CD14-positive monocyte (primary cell): ENCODE measurements around the gene INIP. TPM values are rescaled to one million over a fixed set of nuclear protein-coding genes. Genes with fewer than 3 reads are reported as not detected.
A peak's percentile ranks its signal among the peaks of the same experiment; 100 is the strongest.

Source experiments
- DNase-seq, 3 donors: peaks; one replicate each; pipeline ENCODE4 v3.0.0-alpha.2; 2011 to 2022
- H2AFZ ChIP-seq: 2 replicates; pipeline ENCODE4 v1.6.0; 2012; ENCODE audit warnings: mild to moderate bottlenecking, low read depth, low read length, inconsistent platforms; ENCODE audit not compliant: insufficient read depth, poor library complexity, severe bottlenecking
- H3K27ac ChIP-seq, 2 donors: 1 replicate in 1 of 2; 2 replicates in 1 of 2; pipeline ENCODE4 v1.5.1; 2012 to 2013; ENCODE audit warnings: low read length in 2 of 2, control low read depth in 1 of 2, inconsistent platforms in 1 of 2, low read depth in 1 of 2, mild to moderate bottlenecking in 1 of 2
- H3K27me3 ChIP-seq, 2 donors: one replicate each; pipeline versions ENCODE4 v1.6.0 to v1.6.1; 2011 to 2013; ENCODE audit warnings: low read length in 2 of 2; ENCODE audit not compliant: control insufficient read depth in 2 of 2, insufficient read depth in 2 of 2
- H3K36me3 ChIP-seq, 2 donors: replicated peaks in 1 of 2; 1 replicate in 1 of 2; 2 replicates in 1 of 2; pipeline versions ENCODE4 v1.5.1 to v1.6.1; 2012 to 2013; ENCODE audit warnings: low read length in 2 of 2, control low read depth in 1 of 2, inconsistent platforms in 1 of 2, mild to moderate bottlenecking in 1 of 2; ENCODE audit not compliant: insufficient read depth in 2 of 2, control insufficient read depth in 1 of 2
- H3K4me1 ChIP-seq, 2 donors: 1 replicate in 1 of 2; 2 replicates in 1 of 2; pipeline versions ENCODE4 v1.5.1 to v1.6.1; 2012 to 2013; ENCODE audit warnings: low read length in 2 of 2, control low read depth in 1 of 2, inconsistent platforms in 1 of 2, mild to moderate bottlenecking in 1 of 2, moderate library complexity in 1 of 2; ENCODE audit not compliant: insufficient read depth in 2 of 2, control insufficient read depth in 1 of 2
- H3K4me2 ChIP-seq: replicated peaks from 2 replicates; pipeline ENCODE3; 2012; ENCODE audit warnings: low read length, moderate library complexity, mild to moderate bottlenecking; ENCODE audit not compliant: poor library complexity, severe bottlenecking; ENCODE audit errors: extremely low read depth
- H3K4me3 ChIP-seq, 3 experiments: fragments of 200-600 bp in 1 of 3; sonication (generic) in 1 of 3; replicated peaks in 1 of 3; 1 replicate in 2 of 3; 2 replicates in 1 of 3; pipeline ENCODE4 v1.5.1; 2011 to 2013; ENCODE audit warnings: low read length in 3 of 3, mild to moderate bottlenecking in 3 of 3, control low read depth in 2 of 3, low read depth in 2 of 3, inconsistent platforms in 1 of 3, moderate library complexity in 1 of 3
- H3K79me2 ChIP-seq: 2 replicates; pipeline ENCODE4 v1.6.0; 2012; ENCODE audit warnings: mild to moderate bottlenecking, control low read depth, inconsistent platforms, low read length, moderate library complexity; ENCODE audit not compliant: insufficient read depth
- H3K9ac ChIP-seq: 2 replicates; pipeline ENCODE4 v1.6.0; 2017; ENCODE audit warnings: low read length, mild to moderate bottlenecking; ENCODE audit not compliant: insufficient read depth, poor library complexity, severe bottlenecking
- H3K9me3 ChIP-seq, 2 donors: replicated peaks in 1 of 2; 1 replicate in 1 of 2; 2 replicates in 1 of 2; pipeline versions ENCODE4 v1.5.1 to v1.6.1; 2012 to 2013; ENCODE audit warnings: low read length in 2 of 2, control low read depth in 1 of 2; ENCODE audit not compliant: control insufficient read depth in 1 of 2, insufficient read depth in 1 of 2
- H4K20me1 ChIP-seq: 2 replicates; pipeline ENCODE4 v1.6.0; 2012; ENCODE audit warnings: mild to moderate bottlenecking, low read length, control low read depth, moderate library complexity; ENCODE audit not compliant: insufficient read depth
- H3K27ac Mint-ChIP-seq, 7 donors: one replicate each; pipeline ENCODE4 v1.8.0; 2020; ENCODE audit warnings: mild to moderate bottlenecking in 7 of 7, mixed read lengths in 7 of 7, moderate library complexity in 6 of 7, inconsistent platforms in 2 of 7
- H3K27me3 Mint-ChIP-seq, 3 donors: one replicate each; pipeline ENCODE4 v1.8.0; 2021 to 2022; ENCODE audit warnings: low read depth in 3 of 3, mild to moderate bottlenecking in 3 of 3, mixed read lengths in 3 of 3, moderate library complexity in 3 of 3, inconsistent platforms in 1 of 3
- H3K36me3 Mint-ChIP-seq, 2 donors: one replicate each; pipeline ENCODE4 v1.8.0; 2020; ENCODE audit warnings: mixed read lengths in 2 of 2, inconsistent platforms in 1 of 2, mild to moderate bottlenecking in 1 of 2
- H3K4me1 Mint-ChIP-seq: one replicate; pipeline ENCODE4 v1.8.0; 2020; ENCODE audit warnings: mild to moderate bottlenecking, mixed read lengths
- H3K4me3 Mint-ChIP-seq, 2 donors: one replicate each; pipeline ENCODE4 v1.8.0; 2020; ENCODE audit warnings: mild to moderate bottlenecking in 2 of 2, mixed read lengths in 2 of 2, moderate library complexity in 1 of 2
- H3K9me3 Mint-ChIP-seq, 7 donors: one replicate each; pipeline ENCODE4 v1.8.0; 2020 to 2022; ENCODE audit warnings: mixed read lengths in 7 of 7, mild to moderate bottlenecking in 6 of 7, moderate library complexity in 6 of 7, inconsistent platforms in 2 of 7
- WGBS: methylation state at CpG from one replicate; pipeline ENCODE4 v1.1.5; 2013; ENCODE audit warnings: missing lambda C conversion rate; ENCODE audit not compliant: insufficient coverage; 5-methylcytosine and 5-hydroxymethylcytosine counted together
- intact Hi-C, 2 donors: fragments of 100-400 bp; cut with micrococcal nuclease; formaldehyde crosslinking; loops; one replicate each; pipeline versions ENCODE4 v1.15.0 to v1.15.1; 2023
- polyA plus RNA-seq, 3 donors: library from polyadenylated mRNA; depleted of rRNA in 1 of 3; unstranded in 2 of 3; stranded (reverse) in 1 of 3; fragments of 300-500 nt in 2 of 3; fragments of >200 nt in 1 of 3; fragmentation: Illumina TruSeq in 2 of 3; gene quantifications; 1 replicate in 2 of 3; 2 replicates in 1 of 3; pipeline ENCODE4 v1.2.3, GENCODE V29; 2012 to 2021
- TF ChIP-seq, protein P1 (sequence below): fragments of 200-600 bp; IDR thresholded peaks from one replicate; pipeline ENCODE4 v1.8.0; 2022; ENCODE audit warnings: antibody characterized with exemption, mild to moderate bottlenecking

Gene INIP
- polyA plus RNA-seq, 3 donors, result 10.7 to 53.0 (median 49.0) TPM

GRCh38 chr9:112750016-112750763 is 32.3 kb upstream of the INIP start, which contains the start of gene SNX30:
TSS of gene SNX30 (plus strand) at chr9:112750760. CDS start at chr9:112751002, 242 bp downstream.
- Histone ChIP-seq H3K4me2 (peak within 1 kb of the TSS; percentile 77), H3K4me1 (peaks cover 56 to 68% of the 10 kb centered on the region in 2 donors), H4K20me1 (peaks cover 34% of the 10 kb centered on the region), H3K79me2 (peaks cover 45% of the 10 kb centered on the region), H3K27me3 (no peaks in the 10 kb centered on the region), H3K4me3 (peak within 1 kb of the TSS; percentile 77 to 84 (median 81)), H2AFZ (peak within 1 kb of the TSS; percentile 96), H3K36me3 (no peaks in the 10 kb centered on the region), H3K27ac (peak within 1 kb of the TSS; percentile 86 to 91), H3K9me3 (no peaks in the 10 kb centered on the region), H3K9ac (peak within 1 kb of the TSS; percentile 92)
- 5% methylated on average over 38 of the region's 49 CpGs for WGBS
- intact Hi-C loops, result loop anchor here (2.0 to 5.0 kb wide), 5 partner anchors 31 to 568 kb away; partner anchors contain the start of gene INIP (in 2 of the 2)
- no peaks in the 10 kb centered on the region for H3K27me3 Mint-ChIP-seq
- peaks cover 4 to 7% of the 10 kb centered on the region in 2 donors for H3K36me3 Mint-ChIP-seq
- peak; percentile 80 to 89 (median 87) for DNase-seq
- peaks cover 0 to 3% (median 0%) of the 10 kb centered on the region in 7 donors for H3K9me3 Mint-ChIP-seq
- TF ChIP-seq, protein P1, sequence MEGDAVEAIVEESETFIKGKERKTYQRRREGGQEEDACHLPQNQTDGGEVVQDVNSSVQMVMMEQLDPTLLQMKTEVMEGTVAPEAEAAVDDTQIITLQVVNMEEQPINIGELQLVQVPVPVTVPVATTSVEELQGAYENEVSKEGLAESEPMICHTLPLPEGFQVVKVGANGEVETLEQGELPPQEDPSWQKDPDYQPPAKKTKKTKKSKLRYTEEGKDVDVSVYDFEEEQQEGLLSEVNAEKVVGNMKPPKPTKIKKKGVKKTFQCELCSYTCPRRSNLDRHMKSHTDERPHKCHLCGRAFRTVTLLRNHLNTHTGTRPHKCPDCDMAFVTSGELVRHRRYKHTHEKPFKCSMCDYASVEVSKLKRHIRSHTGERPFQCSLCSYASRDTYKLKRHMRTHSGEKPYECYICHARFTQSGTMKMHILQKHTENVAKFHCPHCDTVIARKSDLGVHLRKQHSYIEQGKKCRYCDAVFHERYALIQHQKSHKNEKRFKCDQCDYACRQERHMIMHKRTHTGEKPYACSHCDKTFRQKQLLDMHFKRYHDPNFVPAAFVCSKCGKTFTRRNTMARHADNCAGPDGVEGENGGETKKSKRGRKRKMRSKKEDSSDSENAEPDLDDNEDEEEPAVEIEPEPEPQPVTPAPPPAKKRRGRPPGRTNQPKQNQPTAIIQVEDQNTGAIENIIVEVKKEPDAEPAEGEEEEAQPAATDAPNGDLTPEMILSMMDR, result no peak
- H3K4me1 Mint-ChIP-seq, result peaks cover 67% of the 10 kb centered on the region
- peak within 1 kb of the TSS; percentile 94 to 98 (median 95) for H3K27ac Mint-ChIP-seq
- H3K4me3 Mint-ChIP-seq, result peak within 1 kb of the TSS; percentile 92 to 96

- no peak for DNase-seq
- Histone ChIP-seq H3K9ac (no peak overlapping the region), H3K9me3 (no peaks in the 10 kb centered on the region), H3K4me3 (no peak overlapping the region), H4K20me1 (peaks cover 6% of the 10 kb centered on the region), H3K36me3 (no peaks in the 10 kb centered on the region), H3K4me1 (peaks cover 25 to 37% of the 10 kb centered on the region in 2 donors), H3K27me3 (peaks cover 0 to 3% of the 10 kb centered on the region in 2 donors), H3K4me2 (no peak overlapping the region), H2AFZ (no peak overlapping the region), H3K27ac (no peak overlapping the region), H3K79me2 (peaks cover 18% of the 10 kb centered on the region)
- no peaks in the 10 kb centered on the region for H3K9me3 Mint-ChIP-seq
- TF ChIP-seq, protein P1, result no peak
- no peak overlapping the region for H3K4me3 Mint-ChIP-seq
- no peak overlapping the region for H3K27ac Mint-ChIP-seq
- H3K36me3 Mint-ChIP-seq, result peaks cover 2% of the 10 kb centered on the region in 2 donors
- H3K4me1 Mint-ChIP-seq, result peaks cover 45% of the 10 kb centered on the region
- peaks cover 0 to 5% (median 1%) of the 10 kb centered on the region in 3 donors for H3K27me3 Mint-ChIP-seq
- 88% methylated on average over 5 of the region's 7 CpGs for WGBS
- intact Hi-C loops, result no loop called here
Measured at GRCh38 chr9:112747094-112747493, 29.2 kb upstream of the INIP start.
